SK-N-SH (cell line): ENCODE measurements around the gene EIF3B.

ENCODE experiments used
- CTCF ChIP-seq: fragments of 200-600 bp; sonication (generic); IDR thresholded peaks from 2 replicates; pipeline ENCODE4 v1.6.1; 2017; ENCODE audit warnings: antibody characterized with exemption, mild to moderate bottlenecking, moderate library complexity
- NRF1 ChIP-seq: IDR thresholded peaks from 2 replicates; pipeline ENCODE4 v1.6.1; 2012; ENCODE audit warnings: low read depth, mild to moderate bottlenecking, low read length

- TF ChIP-seq CTCF (no peak), NRF1 (no peak)
Measured at GRCh38 chr7:2309889-2310331, 44.7 kb upstream of the EIF3B start.
